AG04450 (cell line): ENCODE measurements around the gene CBX6. TPM values are rescaled to one million over a fixed set of nuclear protein-coding genes. Genes with fewer than 3 reads are reported as not detected.

ENCODE experiments used
- CTCF ChIA-PET: fragments of 300-600, 350-600 bp; formaldehyde crosslinking; extraction: SDS; loops from one replicate; lab custom pipeline; 2022; ENCODE audit warnings: antibody characterized with exemption, inconsistent platforms; lab: Charles Lee
- POLR2A ChIA-PET: fragments of 350-600 bp; formaldehyde crosslinking; extraction: SDS; loops from one replicate; lab custom pipeline; 2021; ENCODE audit warnings: antibody characterized with exemption, inconsistent platforms; lab: Yijun Ruan, JAX
- DNase-seq: peaks from one replicate; pipeline ENCODE4 v3.0.0-alpha.2; 2011; ENCODE audit warnings: low read depth, low spot score
- H3K27ac ChIP-seq: one replicate; pipeline ENCODE4 v1.5.1; 2012; ENCODE audit warnings: low read depth, low read length, control low read depth
- H3K27me3 ChIP-seq: one replicate; pipeline ENCODE4 v1.6.0; 2012; ENCODE audit warnings: low read length; ENCODE audit not compliant: control insufficient read depth, insufficient read depth
- H3K4me3 ChIP-seq: 2 replicates; pipeline ENCODE4 v1.5.1; 2011; ENCODE audit warnings: mild to moderate bottlenecking, low read depth, low read length, control low read depth
- H3K9me3 ChIP-seq: 2 replicates; pipeline ENCODE4 v1.5.1; 2012; ENCODE audit warnings: low read length; ENCODE audit not compliant: control insufficient read depth, insufficient read depth
- polyA plus RNA-seq: library from polyadenylated mRNA; depleted of rRNA; stranded (reverse); fragments of >200 nt; gene quantifications from 2 replicates; pipeline ENCODE4 v1.2.3, GENCODE V29; 2011
- TF ChIP-seq, protein P1 (sequence below): IDR thresholded peaks from 2 replicates; pipeline ENCODE4 v1.5.1; 2011; ENCODE audit warnings: low read depth, low read length, control low read depth, inconsistent platforms

The CBX6 gene
- polyA plus RNA-seq, 1 experiment = 14.7 TPM

DNA sequence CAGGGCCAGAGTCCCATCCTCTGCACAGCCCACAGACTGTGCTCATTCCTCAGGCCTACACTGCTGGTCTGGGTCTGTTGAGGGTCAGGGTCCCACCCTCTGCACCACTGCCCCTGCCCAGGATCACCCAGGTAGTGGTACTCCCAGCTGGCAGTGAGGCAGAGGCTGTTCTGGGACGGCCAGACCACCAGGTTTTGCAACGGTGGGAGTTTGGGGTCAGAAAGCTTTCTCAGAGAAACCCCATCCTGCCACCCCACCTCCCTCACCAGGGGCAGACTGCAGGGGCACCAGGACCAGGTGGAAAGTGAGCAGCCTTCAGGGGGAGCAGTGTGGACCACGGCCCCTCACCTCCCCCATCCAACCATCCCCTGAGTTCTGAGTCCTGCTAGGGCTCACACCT, 39.0 kb downstream of the CBX6 start:
- ChIA-PET CTCF (interaction anchor here (0.6 kb wide), 1 partner anchor 139 kb away, joined by 6 read pairs; no protein-coding TSS in a partner anchor), POLR2A (no interaction called here)
- TF ChIP-seq, protein P1, sequence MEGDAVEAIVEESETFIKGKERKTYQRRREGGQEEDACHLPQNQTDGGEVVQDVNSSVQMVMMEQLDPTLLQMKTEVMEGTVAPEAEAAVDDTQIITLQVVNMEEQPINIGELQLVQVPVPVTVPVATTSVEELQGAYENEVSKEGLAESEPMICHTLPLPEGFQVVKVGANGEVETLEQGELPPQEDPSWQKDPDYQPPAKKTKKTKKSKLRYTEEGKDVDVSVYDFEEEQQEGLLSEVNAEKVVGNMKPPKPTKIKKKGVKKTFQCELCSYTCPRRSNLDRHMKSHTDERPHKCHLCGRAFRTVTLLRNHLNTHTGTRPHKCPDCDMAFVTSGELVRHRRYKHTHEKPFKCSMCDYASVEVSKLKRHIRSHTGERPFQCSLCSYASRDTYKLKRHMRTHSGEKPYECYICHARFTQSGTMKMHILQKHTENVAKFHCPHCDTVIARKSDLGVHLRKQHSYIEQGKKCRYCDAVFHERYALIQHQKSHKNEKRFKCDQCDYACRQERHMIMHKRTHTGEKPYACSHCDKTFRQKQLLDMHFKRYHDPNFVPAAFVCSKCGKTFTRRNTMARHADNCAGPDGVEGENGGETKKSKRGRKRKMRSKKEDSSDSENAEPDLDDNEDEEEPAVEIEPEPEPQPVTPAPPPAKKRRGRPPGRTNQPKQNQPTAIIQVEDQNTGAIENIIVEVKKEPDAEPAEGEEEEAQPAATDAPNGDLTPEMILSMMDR = no peak
- Histone ChIP-seq H3K4me3 (no peak overlapping the region), H3K27me3 (peaks cover 3% of the 10 kb centered on the region), H3K9me3 (peaks cover 14% of the 10 kb centered on the region), H3K27ac (no peak overlapping the region)
- no peak for DNase-seq

DNA sequence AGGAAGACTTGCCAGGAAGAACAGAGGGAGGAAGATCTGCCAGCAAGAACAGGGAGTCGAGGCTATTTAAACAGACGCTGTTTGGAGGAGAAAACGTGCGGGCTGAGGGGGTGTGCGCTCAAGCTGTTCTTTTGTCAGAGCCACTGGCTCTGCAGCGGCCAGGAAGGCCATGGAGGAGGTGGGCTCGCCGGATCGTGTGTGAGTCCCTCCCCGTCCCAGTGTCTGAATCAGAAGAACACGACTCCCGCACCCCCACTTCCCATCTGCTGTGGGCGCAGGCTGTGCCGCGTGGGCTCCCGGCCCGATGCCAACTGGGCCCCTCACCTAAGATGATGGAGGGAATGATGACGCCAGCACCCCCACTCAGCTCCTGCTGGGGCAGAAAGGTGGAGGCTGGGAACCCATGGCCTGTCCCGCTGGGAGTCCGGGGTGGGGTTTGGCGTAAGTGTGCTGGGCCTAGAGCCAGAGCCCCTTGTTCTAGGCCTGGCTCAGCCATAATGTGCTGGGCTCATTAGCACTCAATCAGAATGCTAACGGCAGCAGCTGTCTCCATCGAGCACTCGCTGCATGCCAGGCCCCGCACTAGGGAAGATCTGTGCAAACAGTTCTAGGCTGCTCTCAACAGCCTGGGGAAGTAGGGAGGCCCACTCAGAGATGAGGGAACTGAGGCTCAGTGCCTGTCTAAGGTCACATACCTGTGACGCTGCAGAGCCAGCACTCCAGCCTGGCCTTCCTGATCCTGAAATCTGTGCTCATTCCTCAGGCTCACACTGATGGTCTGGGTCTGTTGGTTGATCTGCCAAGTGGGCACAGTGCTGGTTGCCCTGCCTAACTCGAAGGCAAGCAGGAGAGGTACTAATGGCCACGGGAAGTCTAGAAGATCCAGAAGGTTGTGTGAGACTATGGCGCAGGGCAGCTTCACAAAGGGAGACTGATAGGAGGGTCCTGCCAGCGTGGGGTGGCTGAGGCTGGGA, 39.7 kb downstream of the CBX6 start:
- DNase-seq = no peak
- peaks cover 14% of the 10 kb centered on the region for H3K9me3 ChIP-seq
- H3K4me3 ChIP-seq = no peak overlapping the region
- TF ChIP-seq, protein P1 = no peak
- peak overlapping the region; percentile 11 for H3K27ac ChIP-seq
- CTCF ChIA-PET = interaction anchor here (0.6 kb wide), 1 partner anchor 140 kb away, joined by 6 read pairs; no protein-coding TSS in a partner anchor
- POLR2A ChIA-PET = no interaction called here
- peaks cover 3% of the 10 kb centered on the region for H3K27me3 ChIP-seq

DNA sequence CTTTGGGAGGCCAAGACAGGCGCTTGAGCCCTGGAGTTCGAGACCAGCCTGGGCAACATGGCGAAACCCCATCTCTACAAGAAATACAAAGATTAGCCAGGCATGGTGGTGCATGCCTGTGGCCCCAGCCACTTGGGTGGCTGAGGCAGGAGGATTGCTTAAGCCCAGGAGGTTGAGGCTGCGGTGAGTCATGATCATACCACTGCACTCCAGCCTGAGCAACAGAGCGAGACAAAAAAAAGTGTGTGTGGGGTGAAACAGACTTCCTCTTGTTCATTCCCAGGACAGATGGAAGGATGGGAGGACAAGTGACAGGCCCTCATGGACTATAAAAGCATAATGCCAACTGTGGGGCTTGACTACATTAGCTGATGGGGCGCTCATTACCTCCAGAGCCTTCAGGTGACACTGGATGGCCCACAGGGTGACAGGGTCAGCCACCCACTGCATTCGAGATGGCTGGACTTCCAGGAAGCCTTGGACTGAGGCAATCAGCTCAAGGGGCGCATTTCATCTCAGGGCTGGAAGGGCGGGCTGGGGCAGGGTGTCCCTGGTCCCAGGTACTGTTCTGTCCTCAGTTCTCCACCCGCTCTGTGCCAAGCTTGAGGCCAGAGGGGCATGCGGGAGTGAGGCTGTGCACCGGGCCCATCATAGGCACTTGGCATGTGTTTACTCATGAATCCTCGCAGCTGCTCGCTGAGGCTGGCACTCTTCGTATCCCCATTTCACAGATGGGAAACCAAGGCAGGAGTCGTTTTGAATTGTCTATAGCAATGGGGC, 40.7 kb downstream of the CBX6 start:
- H3K9me3 ChIP-seq = peaks cover 14% of the 10 kb centered on the region
- ChIA-PET CTCF (interaction anchor here (0.6 kb wide), 1 partner anchor 62 kb away, joined by 3 read pairs; no protein-coding TSS in a partner anchor), POLR2A (no interaction called here)
- H3K4me3 ChIP-seq = no peak overlapping the region
- TF ChIP-seq, protein P1 = no peak
- H3K27me3 ChIP-seq = peaks cover 3% of the 10 kb centered on the region
- peak overlapping the region; percentile 11 for H3K27ac ChIP-seq
- DNase-seq = peak; percentile 10

DNA sequence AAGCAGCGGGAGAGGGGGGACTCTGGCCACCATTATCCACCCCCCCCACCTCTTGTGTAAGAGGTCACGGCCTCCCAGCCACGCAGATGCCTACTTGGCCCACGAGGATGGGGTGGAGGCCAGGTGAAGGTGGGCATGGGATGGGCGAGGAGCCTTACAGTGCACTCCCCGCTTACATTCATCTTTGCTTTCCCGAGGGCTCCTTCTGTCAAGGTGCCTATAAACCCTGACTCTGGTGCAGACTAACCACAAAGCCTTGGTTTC, 41.2 kb downstream of the CBX6 start:
- TF ChIP-seq, protein P1 = no peak
- no peak overlapping the region for H3K27ac ChIP-seq
- H3K4me3 ChIP-seq = no peak overlapping the region
- DNase-seq = no peak
- H3K9me3 ChIP-seq = peaks cover 14% of the 10 kb centered on the region
- ChIA-PET CTCF (no interaction called here), POLR2A (no interaction called here)
- H3K27me3 ChIP-seq = peaks cover 3% of the 10 kb centered on the region
